Endothelial cell (in vitro differentiated cells): ENCODE results near the gene LPCAT1. TPM values are rescaled to one million over a fixed set of nuclear protein-coding genes. Genes with fewer than 3 reads are reported as not detected.

ENCODE experiments used
- DNase-seq: peaks from one replicate; pipeline ENCODE4 v3.0.0; 2021; ENCODE audit warnings: low spot score
- H3K27ac Mint-ChIP-seq: one replicate; pipeline ENCODE4 v1.8.0; 2021; ENCODE audit warnings: mixed read lengths, inconsistent platforms; ENCODE audit not compliant: unreplicated experiment
- H3K27me3 Mint-ChIP-seq: one replicate; pipeline ENCODE4 v1.8.0; 2021; ENCODE audit warnings: mild to moderate bottlenecking, moderate library complexity, mixed read lengths, inconsistent platforms; ENCODE audit not compliant: unreplicated experiment
- H3K36me3 Mint-ChIP-seq: one replicate; pipeline ENCODE4 v1.8.0; 2021; ENCODE audit warnings: mild to moderate bottlenecking, low read depth, mixed read lengths, inconsistent platforms; ENCODE audit not compliant: unreplicated experiment
- H3K4me1 Mint-ChIP-seq: one replicate; pipeline ENCODE4 v1.8.0; 2021; ENCODE audit warnings: mild to moderate bottlenecking, mixed read lengths, inconsistent platforms; ENCODE audit not compliant: unreplicated experiment
- H3K4me3 Mint-ChIP-seq: one replicate; pipeline ENCODE4 v1.8.0; 2021; ENCODE audit warnings: mild to moderate bottlenecking, mixed read lengths, inconsistent platforms; ENCODE audit not compliant: unreplicated experiment
- H3K9me3 Mint-ChIP-seq: one replicate; pipeline ENCODE4 v1.8.0; 2021; ENCODE audit warnings: mixed read lengths, inconsistent platforms; ENCODE audit not compliant: unreplicated experiment
- CTCF ChIP-seq: fragments of 200-600 bp; sonication (generic); IDR thresholded peaks from one replicate; pipeline ENCODE4 v1.5.0; 2021; ENCODE audit warnings: antibody characterized with exemption; ENCODE audit not compliant: unreplicated experiment
- microRNA-seq: library from miRNA; unstranded; fragments of <30 nt; microRNA quantifications from one replicate; pipeline ENCODE4, GENCODE V29; 2020; ENCODE audit not compliant: unreplicated experiment
- total RNA-seq: library from RNA; stranded (reverse); fragmentation: NEBNext Ultra II Directional; extraction: Animal tissue kit (Norgen Biotek cat#: 25700); gene quantifications from one replicate; pipeline ENCODE4 v1.2.1, GENCODE V29; 2021; ENCODE audit not compliant: unreplicated experiment

The LPCAT1 gene
- total RNA-seq, 1 donor from 2014 or later: 81.3 TPM

- no peak for DNase-seq
These were observed 110.0 kb downstream of the LPCAT1 start for GRCh38 chr5:1413611-1414241.

DNA sequence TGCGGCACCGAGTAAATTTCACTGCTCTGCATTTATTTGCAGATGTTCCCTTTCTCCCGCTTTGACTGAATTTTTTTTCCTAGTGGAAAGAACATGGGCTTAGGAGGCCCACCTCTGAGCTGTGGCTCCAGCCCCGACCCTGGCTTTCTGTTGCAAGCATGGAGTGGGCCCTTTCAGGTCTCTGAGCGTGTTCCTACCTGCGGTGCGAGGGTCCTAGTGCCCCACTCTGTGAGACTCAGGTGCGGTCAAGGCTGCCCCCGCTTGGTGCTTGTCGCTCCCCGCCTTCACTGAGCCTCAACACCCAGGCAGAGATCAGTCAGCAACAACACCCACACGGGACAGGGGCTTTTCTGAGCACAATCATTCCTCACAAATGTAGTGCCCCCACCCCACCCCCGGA lies 110.5 kb downstream of the LPCAT1 start:
- Mint-ChIP-seq H3K27me3 (peaks cover 19% of the 10 kb centered on the region), H3K27ac (no peak overlapping the region), H3K4me1 (peaks cover under 1% of the 10 kb centered on the region), H3K9me3 (peaks cover 2% of the 10 kb centered on the region), H3K36me3 (peaks cover 5% of the 10 kb centered on the region), H3K4me3 (no peak overlapping the region)
- TF ChIP-seq CTCF: no peak
- no peak for DNase-seq

More at GRCh38 chr5:1413611-1414241, 110.0 kb downstream of the LPCAT1 start:
- H3K4me1 Mint-ChIP-seq: peaks cover 2% of the 10 kb centered on the region
- peaks cover 7% of the 10 kb centered on the region for H3K9me3 Mint-ChIP-seq
- H3K27me3 Mint-ChIP-seq: peaks cover 23% of the 10 kb centered on the region
- no peak overlapping the region for H3K27ac Mint-ChIP-seq
- H3K4me3 Mint-ChIP-seq: no peak overlapping the region
- peaks cover 9% of the 10 kb centered on the region for H3K36me3 Mint-ChIP-seq
- TF ChIP-seq CTCF: no peak

DNA sequence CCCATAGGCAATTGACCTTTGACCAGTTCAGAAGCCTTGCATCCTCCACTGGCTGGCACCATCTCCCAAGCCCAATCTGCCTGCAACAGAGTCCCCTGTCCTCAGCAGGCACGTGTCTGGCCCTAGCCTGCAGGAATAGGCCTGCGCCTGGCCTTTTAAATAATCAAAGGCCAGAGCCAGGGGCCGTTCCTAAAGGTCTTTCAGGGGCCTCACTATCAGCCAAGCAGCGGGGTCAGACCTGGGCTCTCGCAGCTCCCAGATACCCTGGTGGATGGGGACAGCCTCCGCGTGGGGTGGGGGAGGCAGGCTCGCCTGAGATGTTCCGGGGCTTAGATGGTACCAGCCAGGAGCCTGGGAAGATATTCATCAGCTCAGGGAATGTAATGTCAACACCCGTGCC lies 111.1 kb downstream of the LPCAT1 start:
- Mint-ChIP-seq H3K36me3 (peaks cover 3% of the 10 kb centered on the region), H3K9me3 (no peaks in the 10 kb centered on the region), H3K27me3 (peaks cover 18% of the 10 kb centered on the region), H3K4me1 (no peaks in the 10 kb centered on the region), H3K27ac (no peak overlapping the region), H3K4me3 (no peak overlapping the region)
- no peak for TF ChIP-seq CTCF
- no peak for DNase-seq

DNA sequence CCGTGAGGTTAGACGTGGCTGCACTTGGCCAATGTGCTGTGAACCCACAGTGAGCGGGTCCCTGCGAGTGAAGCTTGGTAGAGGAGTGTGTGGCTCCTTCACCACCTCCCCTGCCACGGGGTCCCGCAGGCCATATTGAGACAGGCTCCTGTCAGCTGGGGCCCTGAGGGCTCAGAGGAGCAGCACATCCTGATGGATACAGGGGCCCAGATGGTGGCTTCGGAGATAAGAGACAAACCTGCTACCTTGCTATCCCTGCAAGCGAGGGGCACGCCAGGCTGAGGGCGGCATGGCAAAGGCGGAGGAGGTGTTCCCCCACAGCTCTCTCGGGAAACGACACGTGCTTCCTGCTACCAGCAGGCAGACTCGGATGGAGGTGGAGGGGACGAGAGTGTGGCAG lies 111.6 kb downstream of the LPCAT1 start:
- H3K4me3 Mint-ChIP-seq: no peak overlapping the region
- no peaks in the 10 kb centered on the region for H3K4me1 Mint-ChIP-seq
- TF ChIP-seq CTCF: no peak
- H3K27ac Mint-ChIP-seq: no peak overlapping the region
- peaks cover 18% of the 10 kb centered on the region for H3K27me3 Mint-ChIP-seq
- no peaks in the 10 kb centered on the region for H3K9me3 Mint-ChIP-seq
- H3K36me3 Mint-ChIP-seq: peaks cover 3% of the 10 kb centered on the region
- no peak for DNase-seq

Small RNA genes within 50 kb of the gene (microRNA-seq; reads per million reads assigned to microRNA genes)
- not detected for gene MIR6075

Other genes with a start within 250 kb of the LPCAT1 start
- gene TERT, start 228.9 kb downstream of the LPCAT1 start, total RNA-seq: 0.28 TPM
- gene CLPTM1L, start 178.9 kb downstream of the LPCAT1 start, total RNA-seq: 86.6 TPM
- gene SLC6A3, start 78.5 kb downstream of the LPCAT1 start, total RNA-seq: 0.10 TPM